Measurements from ENCODE around the gene AMDHD2.
"Not testable (repeated sequence)": the region's sequence is repeated elsewhere in the genome, so short reads cannot be mapped to it uniquely, and the experiment has no call there.

The AMDHD2 gene

GRCh38 chr16:2535625-2536013 is 15.4 kb downstream of the AMDHD2 start:
- DNase-seq = no peak

GRCh38 chr16:2537451-2538379 is 17.5 kb downstream of the AMDHD2 start, which contains the start of gene PDPK1:
TSS of gene PDPK1 (plus strand) at chr16:2538021. CDS start at chr16:2538113, 92 bp downstream.
- DNase-seq = peak; percentile 66

DNA sequence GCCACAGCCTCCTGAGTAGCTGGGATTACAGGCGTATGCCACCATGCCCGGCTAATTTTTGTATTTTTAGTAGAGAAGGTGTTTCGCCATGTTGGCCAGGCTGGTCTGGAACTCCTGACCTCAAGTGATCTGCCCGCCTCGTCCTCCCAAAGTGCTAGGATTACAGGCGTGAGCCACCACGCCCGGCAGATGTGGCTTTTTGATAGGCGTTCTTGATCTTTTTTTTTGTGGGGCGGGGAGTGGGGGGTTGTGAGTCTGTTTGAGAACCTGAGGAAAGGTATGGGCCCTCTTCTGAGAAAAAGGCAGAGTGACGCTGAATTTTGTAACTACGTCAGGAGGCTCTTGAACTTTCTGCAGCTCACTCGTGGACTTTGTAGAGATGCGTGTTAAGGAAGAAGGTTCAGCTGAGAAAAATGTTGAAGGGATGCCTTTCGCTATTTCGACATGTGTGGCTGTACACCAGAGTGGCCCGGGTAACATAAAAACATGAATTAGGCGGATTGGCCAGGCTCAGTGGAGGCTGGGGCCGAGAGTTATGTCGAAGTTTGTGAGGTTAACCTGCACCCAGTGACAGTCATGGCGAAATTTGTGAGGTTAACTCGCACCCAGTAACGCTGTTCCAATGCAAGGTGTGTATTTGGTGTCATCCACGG is 19.1 kb downstream of the AMDHD2 start:
- not testable (repeated sequence) for DNase-seq

DNA sequence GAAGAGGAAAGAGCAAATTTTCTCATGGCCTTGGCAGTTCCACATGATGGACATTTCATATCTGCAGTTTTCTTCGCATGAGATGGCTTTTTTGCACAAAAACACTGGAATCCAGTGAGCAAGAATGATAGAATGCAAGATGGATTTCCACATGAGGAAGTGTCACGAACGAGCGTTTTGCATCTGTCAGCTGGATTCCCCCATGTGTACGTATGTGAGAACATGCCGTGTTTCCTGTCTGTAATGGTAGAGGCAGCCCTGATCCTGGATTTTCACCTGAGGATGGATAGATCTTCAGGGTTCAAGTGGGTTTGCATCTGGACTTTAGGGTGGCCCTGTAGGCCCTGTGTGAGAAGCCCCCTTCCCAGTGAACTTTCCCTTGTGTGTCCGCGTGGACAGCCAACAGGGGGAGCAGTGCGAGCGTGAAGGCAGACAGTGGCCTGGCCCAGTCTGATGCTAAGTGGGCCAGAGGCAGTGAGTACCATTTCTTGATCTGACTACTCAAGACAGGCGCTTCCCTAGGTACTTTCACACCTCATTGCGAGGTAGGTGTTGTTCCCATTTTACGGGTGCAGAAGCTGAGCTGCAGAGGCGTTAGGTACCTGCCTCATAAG is 19.8 kb downstream of the AMDHD2 start:
- DNase-seq = not testable (repeated sequence)

DNA sequence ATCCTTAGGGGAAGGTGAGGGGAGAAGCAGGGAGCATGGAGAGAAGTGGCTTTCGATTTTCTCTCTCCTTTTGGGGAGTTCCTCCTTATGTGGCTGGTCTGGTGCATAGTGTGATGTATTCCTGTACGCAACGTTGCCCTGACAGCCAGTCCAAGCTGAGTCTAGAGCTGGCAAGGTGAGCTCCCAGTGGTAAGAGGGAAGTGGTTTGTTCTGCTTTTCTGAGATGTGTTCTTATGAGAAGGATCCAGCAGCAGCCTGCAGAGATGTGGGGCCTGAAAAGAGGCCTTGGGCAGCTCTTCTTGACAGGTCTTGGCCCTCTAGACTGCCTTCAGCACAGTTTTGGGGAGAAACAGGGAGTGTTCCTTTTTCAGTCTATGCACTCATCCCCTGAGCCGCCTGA is 20.7 kb downstream of the AMDHD2 start:
- DNase-seq = not testable (repeated sequence)

DNA sequence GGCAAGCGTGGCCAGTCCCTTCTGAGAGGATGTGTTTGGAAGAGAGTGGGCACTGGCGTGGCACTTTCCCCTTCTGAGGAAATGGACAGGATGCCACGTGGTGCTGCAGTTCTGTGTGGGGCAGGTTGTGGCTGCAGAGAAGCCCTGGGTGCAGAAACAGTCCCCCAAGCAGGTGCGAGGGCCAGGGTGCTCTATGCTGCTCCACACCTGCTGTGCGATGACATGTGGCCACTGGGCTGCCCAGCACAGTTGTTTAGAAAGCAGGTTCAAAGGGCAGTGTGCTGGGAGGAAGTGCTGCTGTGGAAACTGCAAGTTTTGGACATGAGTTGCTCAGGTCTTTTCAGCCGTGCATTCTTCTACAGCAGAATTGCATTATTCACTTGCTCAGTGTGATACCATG is 21.2 kb downstream of the AMDHD2 start:
- not testable (repeated sequence) for DNase-seq

DNA sequence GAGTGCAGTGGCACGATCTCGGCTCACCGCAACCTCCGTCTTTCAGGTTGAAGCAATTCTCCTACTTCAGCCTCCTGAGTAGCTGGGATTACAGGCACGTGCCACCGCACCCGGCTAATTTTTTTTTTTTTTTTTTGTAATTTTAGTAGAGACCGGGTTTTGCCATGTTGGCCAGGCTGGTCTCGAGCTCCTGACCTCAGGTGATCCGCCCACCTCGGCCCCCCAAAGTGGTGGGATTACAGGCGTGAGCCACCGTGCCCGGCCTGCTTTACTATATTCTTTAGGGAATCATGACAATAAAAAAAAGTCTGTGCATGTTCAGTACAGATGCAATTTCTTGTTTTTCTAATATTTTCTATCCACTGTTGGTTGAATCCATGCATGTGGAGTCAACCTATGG is 23.6 kb downstream of the AMDHD2 start:
- DNase-seq = not testable (repeated sequence)

DNA sequence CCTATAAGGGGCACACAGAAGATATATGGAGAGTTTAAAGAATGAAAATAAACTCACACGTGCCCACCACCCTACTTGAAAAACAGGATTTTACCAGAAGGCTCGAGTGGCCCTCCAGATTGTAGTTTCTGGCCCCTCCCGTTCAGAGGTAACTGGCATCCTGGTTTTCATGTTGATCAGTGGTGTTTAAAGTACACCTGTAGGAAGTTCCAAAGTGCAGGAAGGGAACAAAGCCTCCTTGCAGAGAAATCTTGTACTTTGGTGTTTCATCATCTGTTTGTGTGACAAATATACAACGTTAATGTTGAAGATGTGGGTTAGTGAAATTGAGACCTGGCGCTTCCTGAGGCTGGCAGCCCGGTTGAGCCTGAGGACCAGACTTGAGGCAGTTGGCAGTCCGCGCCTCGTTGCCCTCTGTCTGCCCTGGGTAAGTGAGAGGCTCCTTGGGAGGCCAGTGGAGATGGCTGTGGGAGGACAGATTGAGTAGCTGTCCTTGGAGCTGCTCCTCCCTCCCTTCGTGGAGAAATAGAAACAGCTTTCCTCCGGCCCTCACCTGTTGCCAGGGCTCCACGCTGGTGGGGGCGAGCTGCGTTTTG is 30.2 kb downstream of the AMDHD2 start:
- not testable (repeated sequence) for DNase-seq

GRCh38 chr16:2551420-2551889 is 31.3 kb downstream of the AMDHD2 start:
- DNase-seq = not testable (repeated sequence)

GRCh38 chr16:2554709-2555425 is 34.7 kb downstream of the AMDHD2 start:
- DNase-seq = not testable (repeated sequence)

DNA sequence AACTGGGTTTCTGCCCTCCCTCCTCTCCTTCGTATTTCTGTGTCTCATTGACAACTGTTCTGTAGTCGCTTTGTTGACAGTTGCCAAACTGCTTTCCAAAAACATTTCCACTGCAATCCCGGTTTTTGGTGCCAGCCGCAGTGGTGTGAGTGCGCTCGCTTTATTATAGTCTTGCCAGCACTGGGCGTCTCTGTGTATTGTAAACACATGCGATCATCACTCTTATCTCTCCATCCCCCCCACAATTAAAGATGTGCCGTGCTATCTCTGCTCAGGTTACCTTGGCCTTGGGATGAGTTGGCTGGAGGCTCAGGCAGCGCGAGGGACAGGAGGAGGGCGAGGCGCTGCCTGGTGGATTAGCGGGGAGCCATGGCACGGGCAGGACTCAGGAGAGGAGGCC is 37.0 kb downstream of the AMDHD2 start:
- DNase-seq = not testable (repeated sequence)

GRCh38 chr16:2560131-2560797 is 40.1 kb downstream of the AMDHD2 start:
- DNase-seq = not testable (repeated sequence)

DNA sequence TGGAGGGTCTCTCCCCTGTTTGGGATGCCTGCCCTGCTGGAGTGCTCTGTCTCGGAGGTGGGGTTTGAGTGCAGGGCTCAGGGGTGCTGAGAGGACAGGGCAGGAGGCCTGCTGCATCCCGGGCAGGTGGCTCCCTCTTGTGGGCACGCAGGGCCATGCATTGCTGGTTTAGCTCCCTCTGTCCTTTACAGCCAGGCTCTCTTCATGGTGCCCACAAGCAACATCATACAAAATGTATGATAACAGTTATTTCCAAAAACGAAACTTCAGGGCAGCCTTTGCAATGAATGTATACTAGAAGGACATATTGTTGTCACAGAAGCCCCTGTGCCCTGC is 40.6 kb downstream of the AMDHD2 start:
- DNase-seq = not testable (repeated sequence)

DNA sequence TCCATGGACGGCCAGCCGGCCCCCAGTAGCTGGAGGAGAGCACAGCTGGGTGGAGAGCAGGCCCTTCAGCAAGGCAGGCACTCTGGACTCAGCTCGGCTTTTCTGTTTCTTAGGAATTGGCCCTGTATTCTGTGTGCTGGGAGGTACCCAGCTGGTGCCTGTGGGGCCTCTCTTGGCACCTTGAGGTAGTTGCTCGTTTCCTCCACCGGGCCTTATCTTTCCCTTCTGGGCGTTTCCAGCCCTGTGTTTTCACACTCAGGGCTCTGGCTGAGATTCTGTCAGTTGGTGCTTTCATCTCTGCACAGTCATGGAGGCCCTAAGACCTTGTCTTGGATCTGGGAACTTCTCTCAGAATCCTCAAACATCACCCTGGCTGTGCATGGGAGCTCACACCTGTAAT is 47.3 kb downstream of the AMDHD2 start:
- DNase-seq = not testable (repeated sequence)

DNA sequence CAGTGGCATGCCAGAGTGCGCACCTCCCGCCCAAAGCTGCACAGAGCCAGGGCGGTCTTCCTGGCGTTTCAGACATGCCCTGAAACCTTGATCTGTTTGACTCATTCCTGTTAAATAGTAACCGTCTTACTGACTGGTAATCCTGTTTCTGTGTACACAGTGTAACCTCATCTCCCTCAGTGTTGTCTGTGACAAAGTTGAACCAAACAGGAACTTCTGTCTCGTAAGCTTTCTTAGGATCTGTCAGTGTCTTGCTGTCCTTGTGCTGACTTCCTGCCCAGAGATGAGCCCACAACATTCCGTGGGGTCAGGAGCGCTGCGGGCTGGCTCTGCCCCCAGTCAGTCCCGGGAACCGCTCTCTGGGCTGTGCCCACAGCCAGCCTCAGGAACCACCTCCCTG is 48.4 kb downstream of the AMDHD2 start:
- DNase-seq = not testable (repeated sequence)

- DNase-seq = not testable (repeated sequence)
Observed at GRCh38 chr16:2572704-2573103, 52.5 kb downstream of the AMDHD2 start.

GRCh38 chr16:2575839-2576238 is 55.7 kb downstream of the AMDHD2 start:
- DNase-seq = not testable (repeated sequence)

DNA sequence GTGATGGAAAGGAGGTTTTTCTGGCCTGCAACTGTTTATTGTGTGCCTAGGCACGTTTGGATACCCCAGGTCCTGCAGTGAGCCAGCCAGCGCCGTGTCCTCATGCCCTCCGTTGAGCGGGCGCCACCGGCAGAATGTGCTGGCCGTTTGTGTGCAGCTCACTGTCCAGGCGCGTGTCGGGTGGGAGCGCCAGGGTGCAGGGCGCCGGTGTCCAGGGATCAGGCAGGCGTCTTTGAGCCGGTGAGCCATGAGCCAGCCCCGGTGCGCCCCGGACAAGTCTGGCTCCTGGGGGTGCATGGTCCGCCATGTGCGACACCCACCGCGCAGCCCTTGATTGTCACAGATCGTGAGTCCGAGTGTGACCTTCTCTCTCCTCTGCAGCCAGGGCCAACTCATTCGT is 56.9 kb downstream of the AMDHD2 start:
- DNase-seq = not testable (repeated sequence)

DNA sequence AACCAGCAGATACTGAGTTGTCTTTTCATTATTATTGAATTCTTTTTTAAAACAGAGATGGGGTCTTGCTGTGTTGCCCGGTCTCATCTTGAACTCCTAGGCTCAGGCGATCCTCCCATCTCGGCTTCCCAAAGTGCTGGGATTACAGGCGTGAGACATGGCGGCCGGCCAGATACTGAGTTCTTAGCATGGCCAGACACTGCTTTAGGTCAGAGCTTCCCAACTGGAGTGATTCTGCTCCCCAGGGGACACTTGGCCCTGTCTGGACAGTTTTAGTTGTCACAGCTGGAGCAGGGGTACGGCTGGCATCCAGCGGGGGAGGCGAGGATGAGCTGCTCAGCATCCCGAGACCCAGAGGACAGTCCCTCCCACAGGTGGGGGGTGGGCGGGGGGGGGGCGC is 58.7 kb downstream of the AMDHD2 start:
- not testable (repeated sequence) for DNase-seq

DNA sequence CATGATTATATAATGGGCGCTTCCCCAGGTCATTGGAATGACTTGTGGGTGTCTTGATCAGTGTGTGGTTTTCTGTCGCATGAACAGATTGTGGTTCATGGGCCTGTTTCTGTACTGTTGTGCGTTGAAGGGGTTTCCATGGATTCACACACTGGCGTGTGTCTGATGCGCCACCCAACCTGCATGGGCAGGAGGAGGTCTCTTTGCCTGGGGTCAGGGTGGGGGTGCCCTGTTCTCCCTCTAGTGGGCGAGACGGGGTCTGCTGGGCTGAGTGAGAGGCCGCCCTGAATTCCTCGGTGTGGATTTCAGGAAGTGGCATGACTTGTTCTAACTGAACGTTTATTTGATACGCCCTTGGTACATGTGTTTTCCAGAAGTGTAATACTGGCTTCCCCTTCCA is 60.0 kb downstream of the AMDHD2 start:
- not testable (repeated sequence) for DNase-seq

GRCh38 chr16:2580818-2581217 is 60.6 kb downstream of the AMDHD2 start:
- DNase-seq = not testable (repeated sequence)
